Stimulated activated memory B cell treated with anti-CD40 and anti-IgM and Interleukin-4, amounts not matched to agents 10 μg/mL and 1 μg/mL and 100 μg/mL, for 72 hours (primary cell): ENCODE data around the gene NT5C3B.
"Not testable (repeated sequence)": the region's sequence is repeated elsewhere in the genome, so short reads cannot be mapped to it uniquely, and the experiment has no call there.

Source experiments
- ATAC-seq: fragments of 150-1000 bp; cut with Tn5 transposase; 2 replicates; pipeline ENCODE4 v1.10.0; 2021
- H3K27ac Mint-ChIP-seq: one replicate; pipeline ENCODE4 v1.8.0; 2022; ENCODE audit warnings: mild to moderate bottlenecking, mixed read lengths
- H3K27me3 Mint-ChIP-seq: one replicate; pipeline ENCODE4 v1.8.0; 2022; ENCODE audit warnings: mixed read lengths
- H3K36me3 Mint-ChIP-seq: one replicate; pipeline ENCODE4 v1.8.0; 2022; ENCODE audit warnings: mixed read lengths
- H3K4me1 Mint-ChIP-seq: one replicate; pipeline ENCODE4 v1.8.0; 2022; ENCODE audit warnings: mixed read lengths
- H3K4me3 Mint-ChIP-seq: one replicate; pipeline ENCODE4 v1.8.0; 2022; ENCODE audit warnings: mild to moderate bottlenecking, moderate library complexity, mixed read lengths
- H3K9me3 Mint-ChIP-seq: one replicate; pipeline ENCODE4 v1.8.0; 2022; ENCODE audit warnings: mixed read lengths

The NT5C3B gene

DNA sequence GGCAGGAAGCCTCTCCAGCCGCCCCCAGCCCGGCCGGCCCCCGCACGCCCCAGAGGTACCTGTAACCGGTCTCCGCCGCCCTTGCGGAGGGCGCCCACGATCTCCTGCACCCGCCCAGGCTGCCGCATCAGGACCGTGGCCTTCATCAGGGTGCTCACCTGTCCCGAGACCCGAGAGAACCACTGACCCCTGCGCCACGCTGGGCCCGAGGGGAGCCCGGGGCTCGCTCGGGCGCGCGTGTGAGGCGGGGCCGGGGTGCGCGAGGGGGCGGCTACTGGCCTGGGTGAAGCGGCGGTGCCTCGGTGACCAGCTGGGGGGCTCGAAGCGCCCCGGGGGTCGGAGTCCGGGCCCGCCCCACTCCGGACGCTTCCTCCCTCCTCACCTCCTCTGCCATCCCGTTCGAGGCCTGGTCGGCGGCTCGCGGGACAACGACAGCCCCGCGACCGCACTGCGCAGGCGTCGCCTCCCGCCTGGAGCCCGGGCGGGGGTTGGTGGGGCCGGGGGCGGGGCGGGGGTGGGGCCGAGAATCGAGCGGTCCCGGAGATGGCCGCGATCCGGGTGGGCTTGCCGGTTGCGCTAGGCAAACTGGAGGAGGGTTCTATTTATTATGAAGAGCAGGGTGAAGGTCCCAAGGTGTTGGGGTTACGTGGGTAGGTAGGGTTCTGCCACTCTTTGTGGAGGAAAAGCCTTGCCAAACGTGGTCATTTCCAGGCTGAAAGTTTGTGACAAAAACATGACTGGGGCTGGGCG is at the start of gene NT5C3B:
Gene NT5C3B, minus strand, starts transcription at position 433 of the 750 bp plus-strand sequence. Its CDS starts 39 bp downstream, at position 394.
- peak within 1 kb of the TSS; percentile 79 for H3K4me3 Mint-ChIP-seq
- ATAC-seq = peak; percentile 87
- peak within 1 kb of the TSS; percentile 67 for H3K27ac Mint-ChIP-seq
- H3K36me3 Mint-ChIP-seq = peaks cover 12% of the 10 kb centered on the region
- H3K4me1 Mint-ChIP-seq = peaks cover 14% of the 10 kb centered on the region
- H3K9me3 Mint-ChIP-seq = no peaks in the 10 kb centered on the region
- H3K27me3 Mint-ChIP-seq = no peaks in the 10 kb centered on the region

DNA sequence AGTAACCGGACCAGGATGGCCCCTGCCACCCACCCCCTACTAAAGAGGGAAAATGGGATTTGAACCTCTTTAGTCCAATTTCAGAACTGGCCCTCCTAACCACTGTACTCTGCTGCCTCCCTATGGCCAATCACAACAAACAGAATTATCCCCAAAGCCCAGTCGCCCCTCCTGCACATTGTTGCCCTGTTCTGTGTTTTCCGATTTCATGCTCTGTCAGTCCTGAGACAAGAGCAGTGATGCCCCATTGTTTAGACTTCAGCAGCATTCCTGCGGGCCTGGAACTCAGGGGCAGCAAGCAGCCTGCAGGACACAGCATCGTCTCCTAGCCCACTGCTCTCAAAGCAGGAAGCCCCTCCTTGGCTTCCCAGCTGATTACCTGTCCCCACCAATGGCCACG is 49.7 kb upstream of the NT5C3B start:
- H3K27ac Mint-ChIP-seq = no peak overlapping the region
- H3K4me1 Mint-ChIP-seq = peaks cover 8% of the 10 kb centered on the region
- H3K36me3 Mint-ChIP-seq = peaks cover 55% of the 10 kb centered on the region
- H3K4me3 Mint-ChIP-seq = no peak overlapping the region
- no peaks in the 10 kb centered on the region for H3K9me3 Mint-ChIP-seq
- no peak for ATAC-seq
- H3K27me3 Mint-ChIP-seq = no peaks in the 10 kb centered on the region

DNA sequence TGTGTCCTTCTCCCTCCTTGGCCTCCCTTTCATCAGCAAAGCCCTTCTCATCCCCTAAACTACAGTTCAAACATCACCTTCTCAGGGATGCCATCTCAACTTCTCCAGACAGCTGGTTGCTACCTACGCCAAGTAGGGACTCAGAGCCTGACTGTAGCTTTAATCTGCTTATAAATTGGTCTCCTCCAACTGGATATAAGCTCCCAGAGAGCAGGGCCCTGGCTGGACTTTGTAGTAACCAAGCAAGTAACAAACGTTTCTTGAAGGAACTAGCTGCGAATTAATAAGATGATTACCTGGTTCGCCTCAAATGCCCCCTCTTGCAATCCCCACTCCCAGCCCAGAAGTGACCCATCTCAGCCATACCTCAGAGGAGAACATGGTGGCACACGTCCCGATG is 46.7 kb upstream of the NT5C3B start:
- H3K4me3 Mint-ChIP-seq = no peak overlapping the region
- H3K27me3 Mint-ChIP-seq = no peaks in the 10 kb centered on the region
- no peak overlapping the region for H3K27ac Mint-ChIP-seq
- H3K9me3 Mint-ChIP-seq = no peaks in the 10 kb centered on the region
- ATAC-seq = no peak
- H3K4me1 Mint-ChIP-seq = peaks cover 8% of the 10 kb centered on the region
- peaks cover 63% of the 10 kb centered on the region for H3K36me3 Mint-ChIP-seq

DNA sequence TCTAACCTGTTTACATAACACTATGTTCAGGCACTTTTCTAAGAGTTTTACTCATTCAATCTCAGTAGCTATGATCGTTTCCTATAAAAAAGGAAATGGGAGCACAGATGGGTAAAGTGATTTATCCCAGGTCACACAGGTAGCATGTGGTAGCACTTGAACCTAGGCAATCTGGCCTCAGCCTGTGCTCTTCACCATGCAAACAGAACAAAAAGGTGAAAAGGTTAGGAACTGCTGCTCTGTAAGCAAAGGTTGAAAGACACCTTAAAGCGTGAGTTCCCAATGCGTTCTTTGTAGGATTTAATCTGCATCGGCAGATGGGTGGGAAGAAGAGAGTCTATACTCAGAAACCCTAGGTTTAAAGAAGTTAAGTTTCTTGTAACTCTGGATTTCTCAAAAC is 44.1 kb upstream of the NT5C3B start:
- Mint-ChIP-seq H3K36me3 (peaks cover 54% of the 10 kb centered on the region), H3K4me3 (no peak overlapping the region), H3K27me3 (no peaks in the 10 kb centered on the region), H3K27ac (no peak overlapping the region), H3K9me3 (no peaks in the 10 kb centered on the region), H3K4me1 (peaks cover 8% of the 10 kb centered on the region)
- ATAC-seq = no peak

DNA sequence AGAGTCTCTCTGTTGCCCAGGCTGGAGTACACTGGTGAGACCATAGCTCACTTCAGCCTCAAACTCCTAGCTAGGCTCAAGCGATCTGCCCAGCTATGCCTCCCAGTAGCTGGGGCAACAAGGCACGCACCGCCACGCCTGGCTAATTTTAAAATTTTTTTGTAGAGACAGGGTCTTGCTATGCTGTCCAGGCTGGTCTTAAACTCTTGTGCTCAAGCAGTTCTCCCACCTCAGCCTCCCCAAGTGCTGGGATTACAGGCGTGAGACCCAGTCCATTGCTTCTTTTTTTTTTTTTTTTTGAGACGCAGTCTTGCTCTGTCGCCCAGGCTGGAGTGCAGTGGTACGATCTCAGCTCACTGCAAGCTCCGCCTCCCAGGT is 38.2 kb upstream of the NT5C3B start:
- not testable (repeated sequence) for H3K9me3 Mint-ChIP-seq, H3K4me3 Mint-ChIP-seq, H3K4me1 Mint-ChIP-seq, H3K27me3 Mint-ChIP-seq, H3K27ac Mint-ChIP-seq, ATAC-seq
- H3K36me3 Mint-ChIP-seq = peaks cover 57% of the 10 kb centered on the region

DNA sequence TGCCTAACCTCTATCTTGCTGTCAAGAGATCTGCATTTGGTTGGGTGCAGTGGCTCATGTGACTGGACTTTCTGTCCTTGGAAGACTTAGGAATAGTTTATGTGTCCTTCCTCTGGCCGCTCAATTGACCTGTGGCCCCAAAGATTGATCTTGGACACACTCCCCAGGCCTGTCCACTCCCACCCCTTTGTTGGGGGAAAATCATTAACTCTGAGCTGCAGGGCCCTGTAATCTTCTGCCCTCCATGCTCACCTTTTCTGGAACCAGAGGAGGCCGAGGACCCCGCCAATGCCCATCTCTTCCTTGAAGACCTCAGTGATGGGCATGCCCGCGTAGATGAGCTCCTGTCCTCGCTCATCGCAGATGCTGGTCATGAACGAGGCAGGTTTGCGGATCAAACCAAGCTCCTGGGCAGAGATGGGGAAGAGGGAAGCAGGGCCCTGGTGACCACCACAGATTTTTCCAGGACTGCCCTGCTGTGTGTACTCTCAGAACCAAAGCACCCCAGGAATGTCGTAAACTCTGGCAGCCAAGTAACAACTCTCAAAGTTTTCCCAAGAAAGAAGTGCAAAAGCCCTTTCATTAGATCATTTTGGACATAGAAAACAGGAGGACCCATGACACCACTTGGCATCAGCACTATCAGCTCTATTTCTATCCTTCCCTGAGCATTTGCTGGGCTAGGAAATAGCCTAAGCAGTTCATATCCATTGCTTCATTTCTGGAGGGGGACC is 37.7 kb upstream of the NT5C3B start:
- no peaks in the 10 kb centered on the region for H3K4me1 Mint-ChIP-seq
- peaks cover 63% of the 10 kb centered on the region for H3K36me3 Mint-ChIP-seq
- H3K4me3 Mint-ChIP-seq = no peak overlapping the region
- H3K27me3 Mint-ChIP-seq = no peaks in the 10 kb centered on the region
- H3K9me3 Mint-ChIP-seq = no peaks in the 10 kb centered on the region
- H3K27ac Mint-ChIP-seq = no peak overlapping the region
- no peak for ATAC-seq

DNA sequence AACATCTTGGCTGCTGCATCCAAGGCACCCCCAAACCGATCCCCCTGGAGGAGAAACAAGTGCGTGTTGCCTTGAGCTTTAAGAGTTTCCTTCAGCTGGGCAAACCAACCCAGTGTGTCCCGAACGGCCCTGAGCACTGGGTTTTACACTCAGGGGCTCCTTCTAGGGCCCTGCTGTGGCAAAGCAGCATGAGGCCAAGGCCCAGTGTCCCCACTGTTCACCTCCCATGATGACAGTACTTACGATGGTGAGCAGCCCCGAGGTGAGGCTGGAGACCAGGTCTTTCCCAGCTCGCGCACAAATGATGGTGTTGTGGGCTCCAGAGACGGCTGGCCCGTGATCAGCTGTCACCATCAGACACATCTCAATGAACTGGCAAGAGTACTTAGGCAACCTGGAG is 35.8 kb upstream of the NT5C3B start:
- Mint-ChIP-seq H3K27me3 (no peaks in the 10 kb centered on the region), H3K36me3 (peaks cover 54% of the 10 kb centered on the region), H3K9me3 (no peaks in the 10 kb centered on the region), H3K4me3 (no peak overlapping the region), H3K4me1 (no peaks in the 10 kb centered on the region), H3K27ac (no peak overlapping the region)
- no peak for ATAC-seq

DNA sequence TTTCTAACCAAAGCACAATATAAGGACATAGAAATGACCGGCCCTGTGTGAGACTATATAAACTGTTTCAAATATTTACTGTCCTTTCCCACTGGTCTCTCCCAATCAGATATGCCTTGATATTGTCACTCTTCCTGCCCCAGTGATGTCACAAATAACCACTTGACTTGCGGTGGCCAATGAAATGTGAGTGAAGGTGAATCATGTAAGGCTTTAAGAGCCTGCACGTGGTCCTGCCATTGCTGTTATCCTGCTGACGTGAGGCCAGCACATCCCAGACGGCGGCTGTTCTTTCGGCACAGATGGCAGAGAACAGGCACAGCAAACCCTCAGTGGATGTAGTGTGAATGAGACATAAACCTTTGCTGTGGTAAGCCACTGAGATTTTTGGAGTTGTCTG is 34.6 kb upstream of the NT5C3B start:
- no peak overlapping the region for H3K27ac Mint-ChIP-seq
- peaks cover under 1% of the 10 kb centered on the region for H3K4me1 Mint-ChIP-seq
- ATAC-seq = no peak
- no peaks in the 10 kb centered on the region for H3K27me3 Mint-ChIP-seq
- H3K9me3 Mint-ChIP-seq = no peaks in the 10 kb centered on the region
- peaks cover 49% of the 10 kb centered on the region for H3K36me3 Mint-ChIP-seq
- no peak overlapping the region for H3K4me3 Mint-ChIP-seq

DNA sequence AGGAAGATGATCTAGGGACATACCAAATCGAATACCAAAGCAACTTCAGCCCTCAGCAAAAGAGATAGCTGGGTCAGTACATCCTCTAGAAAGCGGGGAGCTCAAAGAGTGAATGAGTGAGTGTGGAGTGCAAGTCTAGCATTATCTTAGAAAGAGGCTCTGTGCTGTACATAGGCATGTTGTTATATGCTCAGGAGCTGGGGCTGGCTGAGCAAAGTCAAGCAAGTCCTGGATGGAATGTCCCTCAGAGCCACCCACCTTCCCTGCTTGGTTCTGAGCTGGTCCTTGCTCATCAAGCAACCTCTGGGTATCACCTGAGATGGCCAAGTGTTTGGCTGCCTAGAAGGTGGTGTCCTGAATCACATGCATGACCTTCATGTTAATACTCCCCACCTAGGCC is 34.1 kb upstream of the NT5C3B start:
- no peaks in the 10 kb centered on the region for H3K27me3 Mint-ChIP-seq

DNA sequence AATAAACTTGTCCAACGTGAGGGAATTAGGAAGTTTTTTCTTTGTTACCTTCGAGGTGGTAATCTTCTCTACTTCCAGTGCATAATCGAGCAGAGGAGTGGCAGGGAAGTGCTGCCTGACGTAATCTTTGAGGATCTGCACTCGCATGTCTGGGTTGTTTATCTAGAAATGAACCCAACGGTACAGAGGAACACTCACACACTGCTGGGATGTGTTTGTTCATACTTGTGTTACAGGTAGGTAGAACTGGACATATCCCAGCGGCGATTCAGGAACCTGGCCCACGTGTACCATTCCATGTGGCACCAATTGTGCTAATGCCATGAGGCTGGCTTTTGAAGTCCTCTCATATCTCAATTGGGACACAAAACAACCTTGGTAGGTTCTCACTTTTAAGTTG is 33.4 kb upstream of the NT5C3B start:
- Mint-ChIP-seq H3K9me3 (no peaks in the 10 kb centered on the region), H3K4me1 (peaks cover 4% of the 10 kb centered on the region), H3K27me3 (no peaks in the 10 kb centered on the region), H3K27ac (no peak overlapping the region), H3K36me3 (peaks cover 49% of the 10 kb centered on the region), H3K4me3 (no peak overlapping the region)
- no peak for ATAC-seq

More for the DNA sequence above, 34.1 kb upstream of the NT5C3B start:
- Mint-ChIP-seq H3K4me3 (no peak overlapping the region), H3K9me3 (no peaks in the 10 kb centered on the region), H3K4me1 (peaks cover 4% of the 10 kb centered on the region), H3K27ac (no peak overlapping the region), H3K36me3 (peaks cover 49% of the 10 kb centered on the region)
- no peak for ATAC-seq

DNA sequence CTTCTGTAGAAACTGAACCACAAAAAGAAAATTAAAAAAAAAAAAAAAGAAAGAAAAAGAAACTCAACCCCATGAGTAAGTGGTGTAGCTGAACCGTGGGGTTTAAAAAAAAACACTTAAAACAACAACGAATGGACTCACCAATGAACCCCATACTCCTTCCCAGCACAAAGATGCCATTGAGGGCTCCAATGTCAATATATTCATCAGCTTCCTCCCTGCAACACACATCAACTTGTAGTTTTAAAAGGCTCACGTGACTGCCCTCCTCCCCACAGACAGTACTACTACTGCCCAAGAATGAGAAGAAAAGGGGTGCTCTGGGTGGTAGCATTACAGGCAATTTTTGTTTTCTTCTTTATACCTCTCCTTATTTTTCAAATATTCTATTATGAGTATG is 32.5 kb upstream of the NT5C3B start:
- peaks cover 45% of the 10 kb centered on the region for H3K36me3 Mint-ChIP-seq
- H3K9me3 Mint-ChIP-seq = no peaks in the 10 kb centered on the region
- ATAC-seq = no peak
- H3K27me3 Mint-ChIP-seq = no peaks in the 10 kb centered on the region
- no peak overlapping the region for H3K4me3 Mint-ChIP-seq
- H3K27ac Mint-ChIP-seq = no peak overlapping the region
- H3K4me1 Mint-ChIP-seq = peaks cover 4% of the 10 kb centered on the region

DNA sequence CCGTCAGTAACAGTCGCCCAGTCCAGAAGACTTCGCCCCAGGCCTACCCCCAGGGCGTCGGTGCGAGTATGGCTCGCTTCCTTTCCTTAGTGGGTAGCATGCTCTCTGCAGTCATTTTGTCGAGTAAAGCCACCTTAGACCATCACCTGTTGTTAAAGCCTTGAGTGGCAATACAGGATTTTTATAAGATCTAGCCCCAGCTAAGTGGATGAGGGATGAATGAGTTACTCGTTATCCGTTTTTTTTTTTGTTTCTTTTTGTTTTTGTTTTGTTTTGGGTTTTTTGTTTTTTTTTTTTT is 29.5 kb upstream of the NT5C3B start:
- no peak overlapping the region for H3K4me3 Mint-ChIP-seq
- no peaks in the 10 kb centered on the region for H3K27me3 Mint-ChIP-seq
- peaks cover 21% of the 10 kb centered on the region for H3K4me1 Mint-ChIP-seq
- no peaks in the 10 kb centered on the region for H3K9me3 Mint-ChIP-seq
- no peak for ATAC-seq
- peaks cover 15% of the 10 kb centered on the region for H3K36me3 Mint-ChIP-seq
- H3K27ac Mint-ChIP-seq = no peak overlapping the region

DNA sequence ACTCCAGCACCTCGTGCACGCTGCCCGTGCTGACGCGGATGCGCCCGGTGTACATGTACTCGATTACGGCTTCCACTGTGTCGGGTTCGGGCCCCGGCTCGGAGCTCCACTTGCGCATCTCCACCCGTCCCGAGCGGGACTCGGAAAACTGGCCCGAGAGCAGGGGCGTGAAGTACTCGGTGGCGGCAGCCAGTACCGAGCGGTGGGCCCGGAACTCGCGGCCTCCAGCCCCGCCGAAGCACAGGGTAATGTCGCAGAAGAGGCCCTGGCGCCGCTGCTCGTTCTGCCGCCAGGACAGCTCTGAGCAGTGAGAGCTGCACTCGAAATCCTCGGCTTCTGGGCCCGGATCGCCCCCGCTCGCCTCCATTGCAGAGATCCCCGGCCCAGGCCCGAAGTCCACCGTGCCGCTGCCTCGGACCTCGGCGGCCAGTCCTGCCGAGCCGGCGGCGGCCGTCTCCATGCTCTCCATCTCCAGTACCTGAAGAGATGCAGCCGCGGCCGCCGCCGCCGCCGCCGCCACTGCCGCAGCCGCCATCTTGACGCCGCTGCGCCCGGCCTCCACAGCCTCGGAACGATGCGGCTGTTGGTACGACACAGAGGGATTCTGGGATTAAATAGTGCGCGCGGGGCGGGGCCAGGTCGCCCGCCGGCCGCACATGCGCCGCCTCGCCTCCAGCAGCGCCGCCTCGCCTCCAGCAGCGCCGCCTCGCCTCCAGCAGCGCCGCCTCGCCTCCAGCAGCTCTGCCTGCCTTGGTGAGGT is 29.0 kb upstream of the NT5C3B start, which contains the start of gene KLHL11:
Gene KLHL11, minus strand, starts transcription at position 588 of the 760 bp plus-strand sequence. Its CDS starts 53 bp downstream, at position 535.
- H3K27ac Mint-ChIP-seq = no peak within 1 kb of the TSS

DNA sequence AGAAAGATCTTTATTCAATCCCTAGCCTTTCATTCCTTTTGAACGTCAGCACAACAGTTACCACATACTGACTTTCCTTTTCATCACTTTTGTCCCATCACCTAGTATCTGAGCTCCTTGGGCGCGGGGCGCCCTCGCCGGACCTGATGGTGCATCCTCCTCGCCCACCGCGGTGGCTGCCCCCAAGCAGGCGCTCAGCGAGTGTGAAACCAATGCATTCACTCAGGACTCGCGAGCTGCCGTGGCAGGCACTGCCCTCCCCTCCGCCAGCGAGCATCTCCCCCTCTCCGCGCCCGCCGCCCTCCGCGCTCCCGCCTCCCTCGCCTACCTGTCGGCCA is 28.4 kb upstream of the NT5C3B start:
- Mint-ChIP-seq H3K36me3 (peaks cover 14% of the 10 kb centered on the region), H3K9me3 (no peaks in the 10 kb centered on the region), H3K27me3 (no peaks in the 10 kb centered on the region), H3K27ac (no peak overlapping the region), H3K4me3 (no peak overlapping the region), H3K4me1 (peaks cover 24% of the 10 kb centered on the region)
- ATAC-seq = no peak

More for the DNA sequence above, 29.0 kb upstream of the NT5C3B start, which contains the start of gene KLHL11:
- H3K4me3 Mint-ChIP-seq = no peak within 1 kb of the TSS
- ATAC-seq = peak; percentile 98
- H3K36me3 Mint-ChIP-seq = peaks cover 14% of the 10 kb centered on the region
- H3K9me3 Mint-ChIP-seq = no peaks in the 10 kb centered on the region
- peaks cover 24% of the 10 kb centered on the region for H3K4me1 Mint-ChIP-seq
- no peaks in the 10 kb centered on the region for H3K27me3 Mint-ChIP-seq

DNA sequence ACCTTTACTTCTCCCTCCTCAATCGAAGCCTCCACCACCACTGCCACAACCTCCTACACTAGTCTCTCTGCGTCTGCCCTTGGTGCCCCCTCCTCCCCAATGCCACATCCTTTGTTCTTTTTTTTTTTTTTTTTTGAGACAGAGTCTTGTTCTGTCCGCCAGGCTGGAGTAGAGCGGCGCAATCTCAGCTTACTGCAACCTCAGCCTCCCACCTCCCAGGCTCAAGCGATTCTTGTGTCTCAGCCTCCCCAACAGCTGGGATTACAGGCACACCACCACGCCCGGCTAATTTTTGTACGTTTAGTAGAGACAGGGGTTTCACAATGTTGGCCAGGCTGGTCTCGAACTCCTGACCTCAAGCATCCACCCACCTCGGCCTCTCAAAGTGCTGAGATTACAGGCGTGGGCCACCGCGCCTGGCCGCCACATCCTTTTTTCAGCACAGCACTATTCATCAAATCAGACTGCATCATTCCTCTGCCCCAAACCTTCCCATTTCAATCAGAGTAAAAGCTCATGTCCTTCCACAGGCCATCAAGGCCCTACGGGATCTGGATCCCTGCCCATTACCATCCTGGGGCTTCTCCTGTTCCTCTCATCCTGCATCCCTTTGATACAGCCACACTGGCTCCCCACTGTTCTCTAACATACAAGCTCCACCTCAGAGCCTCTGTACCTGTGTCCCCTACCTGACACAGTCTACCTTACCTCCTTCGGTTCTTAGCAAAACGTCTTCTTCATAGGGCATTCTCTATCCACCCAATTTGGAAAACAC is 27.2 kb upstream of the NT5C3B start:
- Mint-ChIP-seq H3K4me1 (peaks cover 24% of the 10 kb centered on the region), H3K9me3 (no peaks in the 10 kb centered on the region), H3K36me3 (peaks cover 2% of the 10 kb centered on the region), H3K27me3 (no peaks in the 10 kb centered on the region), H3K27ac (no peak overlapping the region), H3K4me3 (no peak overlapping the region)
- no peak for ATAC-seq
